ENCODE results near the gene MAN1B1.
"Not testable (repeated sequence)": the region's sequence is repeated elsewhere in the genome, so short reads cannot be mapped to it uniquely, and the experiment has no call there.

The MAN1B1 gene

DNA sequence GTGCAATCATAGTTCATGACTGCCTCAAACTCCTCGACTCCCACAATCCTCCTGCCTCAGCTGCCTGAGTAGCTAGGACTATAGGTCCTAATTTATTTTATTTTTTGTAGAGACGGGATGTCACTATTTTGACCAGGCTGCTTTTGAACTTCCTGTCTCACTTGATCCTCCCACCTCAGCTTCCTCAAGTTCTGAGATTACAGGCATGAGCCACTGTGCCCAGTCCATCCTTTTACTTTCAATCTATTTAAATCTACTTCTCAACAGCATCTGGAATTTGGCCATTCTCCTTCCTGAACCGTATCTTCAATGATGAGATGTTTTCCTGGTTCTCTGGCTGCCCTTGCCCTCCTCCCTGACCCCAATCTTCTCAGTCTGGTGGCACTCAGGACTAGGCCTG, 40.0 kb downstream of the MAN1B1 start:
- DNase-seq, result no peak

DNA sequence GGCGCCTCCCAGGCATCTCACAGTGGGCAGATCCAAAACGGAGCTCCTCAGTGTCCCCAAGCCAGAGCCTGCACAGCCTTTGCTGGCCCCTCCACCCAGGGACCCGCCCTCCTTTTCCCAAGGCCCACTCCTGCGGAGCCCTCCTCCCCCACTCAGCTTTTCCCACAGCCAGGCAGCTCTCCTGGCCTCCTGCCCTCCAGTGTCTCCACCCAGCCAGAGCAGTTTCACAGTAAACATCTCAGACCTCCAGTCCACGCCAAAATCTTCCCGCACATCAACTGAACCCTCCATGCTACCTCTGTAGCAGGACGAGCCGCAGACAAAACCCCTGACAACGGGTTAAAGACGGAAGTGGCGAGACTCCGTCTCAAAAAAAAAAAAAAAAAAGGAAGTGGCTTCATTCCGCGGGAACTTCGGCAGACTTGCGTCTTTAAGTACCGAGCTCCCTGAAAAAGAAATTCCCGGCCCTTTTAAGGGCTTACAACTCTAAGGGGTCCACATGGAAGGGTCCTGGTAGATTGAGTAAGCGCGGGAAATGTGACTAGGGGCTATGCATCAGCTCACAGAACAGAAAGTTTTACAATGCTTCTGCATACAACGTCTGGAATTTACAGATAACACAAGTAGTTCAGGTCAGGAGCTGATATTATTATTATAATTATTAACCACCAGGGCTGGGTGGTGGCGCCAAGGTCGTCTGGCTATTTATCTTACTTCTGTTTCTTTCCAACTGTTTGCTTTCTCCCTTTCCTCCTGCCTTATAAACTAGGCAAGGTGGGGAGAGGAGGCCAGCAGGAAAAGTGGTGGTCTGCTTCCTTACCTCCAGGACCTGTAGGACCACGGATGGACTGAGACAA, 40.7 kb downstream of the MAN1B1 start:
- peak in 2 of 51 donors; percentile 17 to 38 for DNase-seq

DNA sequence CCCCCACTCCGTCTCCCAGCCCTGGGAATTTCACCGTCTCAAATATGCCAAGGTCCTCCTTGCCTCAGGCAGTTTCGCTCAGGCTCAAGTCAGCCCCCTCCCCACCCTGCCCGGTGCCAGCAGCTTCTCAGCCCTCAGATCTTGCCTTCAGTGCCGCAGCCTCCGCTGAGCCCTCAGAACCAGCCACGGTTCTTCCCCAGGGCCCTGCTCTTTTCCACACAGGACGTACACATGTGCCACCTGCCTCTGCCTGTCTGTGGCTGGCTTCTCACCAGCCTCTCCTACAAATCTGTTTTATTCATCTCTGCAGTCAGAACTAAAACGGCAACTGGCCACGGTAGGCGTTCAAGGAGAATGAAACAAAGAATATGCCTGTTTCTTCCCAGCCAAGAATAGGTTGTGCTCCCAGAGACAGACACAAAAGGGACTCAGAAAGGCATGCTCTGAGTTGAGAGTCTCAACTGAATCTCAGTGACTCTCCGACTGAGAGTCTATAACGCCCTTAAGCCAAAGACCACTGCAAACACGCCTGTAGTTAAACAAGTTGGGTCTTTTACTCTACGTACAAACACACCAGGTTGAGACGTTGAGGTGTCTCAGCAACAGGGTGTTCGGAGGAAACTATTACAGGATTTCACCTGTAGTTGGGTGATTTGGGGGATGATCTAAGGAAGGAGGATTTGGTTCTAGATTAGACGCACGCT, 41.5 kb downstream of the MAN1B1 start:
- no peak for DNase-seq

DNA sequence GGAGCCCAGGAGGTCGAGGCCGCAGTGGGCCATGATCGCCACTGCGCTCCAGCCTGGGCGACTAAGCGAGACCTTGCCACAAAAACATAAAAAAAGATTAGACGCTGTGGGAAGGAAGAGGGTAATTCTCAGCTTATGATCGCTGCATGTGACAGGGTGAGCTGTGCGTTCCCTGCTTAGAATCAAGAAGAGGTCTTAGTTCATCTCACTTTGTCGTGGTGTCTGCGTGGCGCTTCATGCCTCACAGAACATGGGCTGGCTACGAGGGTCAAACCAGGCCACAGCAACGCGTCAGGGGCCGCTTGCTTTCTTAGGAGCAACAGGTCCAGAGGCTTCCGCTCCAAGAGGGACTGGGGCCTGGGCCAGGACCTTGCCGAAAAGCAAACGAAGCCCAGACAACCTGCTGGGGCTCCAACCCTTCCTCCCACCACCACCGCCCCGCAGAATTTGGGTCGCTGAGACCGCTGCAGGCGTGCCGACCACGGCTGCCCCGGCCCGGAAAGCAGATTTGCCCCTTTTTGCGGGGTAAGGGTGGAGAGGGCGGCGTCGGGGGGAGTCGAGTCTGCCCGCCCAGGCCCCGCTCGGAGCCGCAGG, 42.2 kb downstream of the MAN1B1 start:
- DNase-seq, result peak in 2 of 51 donors; percentile 11 to 13

DNA sequence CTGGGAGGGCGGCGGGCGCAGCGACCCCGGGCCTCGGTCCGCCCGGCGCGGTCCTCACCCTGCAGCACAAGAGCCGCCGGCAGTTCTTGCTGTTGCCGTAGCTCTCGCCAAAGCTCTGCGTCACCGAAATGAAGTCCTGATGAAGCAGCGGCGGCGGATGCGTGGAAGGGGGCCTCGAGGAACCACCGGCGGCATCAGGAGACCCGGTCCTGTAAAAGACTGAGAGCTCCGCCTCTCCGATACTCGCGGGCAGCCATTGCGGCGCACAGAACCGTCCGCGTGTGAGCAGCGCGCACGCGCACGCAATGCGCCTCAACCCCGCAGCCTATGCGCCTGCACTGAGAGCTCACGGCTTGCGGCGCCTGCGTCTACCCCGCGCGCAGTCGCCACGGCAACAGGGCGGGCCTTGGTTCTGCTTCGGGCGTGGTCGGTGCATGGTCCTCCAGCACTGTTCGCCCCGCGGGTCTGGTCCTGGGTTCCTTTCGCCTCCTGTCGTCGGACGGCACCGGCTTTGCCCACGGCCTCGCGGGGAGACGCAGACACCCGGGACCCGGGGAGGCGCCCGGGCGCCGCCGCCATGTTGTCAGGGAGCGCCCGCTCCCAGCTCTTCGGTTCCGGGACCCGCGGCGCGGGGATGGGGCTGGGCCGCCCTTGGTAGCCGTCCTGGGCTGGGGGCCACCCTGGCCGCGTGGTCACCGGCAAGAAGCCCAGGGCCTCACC, 42.8 kb downstream of the MAN1B1 start:
- DNase-seq, result peak in 50 of 51 donors; percentile 19 to 87 (median 72)

DNA sequence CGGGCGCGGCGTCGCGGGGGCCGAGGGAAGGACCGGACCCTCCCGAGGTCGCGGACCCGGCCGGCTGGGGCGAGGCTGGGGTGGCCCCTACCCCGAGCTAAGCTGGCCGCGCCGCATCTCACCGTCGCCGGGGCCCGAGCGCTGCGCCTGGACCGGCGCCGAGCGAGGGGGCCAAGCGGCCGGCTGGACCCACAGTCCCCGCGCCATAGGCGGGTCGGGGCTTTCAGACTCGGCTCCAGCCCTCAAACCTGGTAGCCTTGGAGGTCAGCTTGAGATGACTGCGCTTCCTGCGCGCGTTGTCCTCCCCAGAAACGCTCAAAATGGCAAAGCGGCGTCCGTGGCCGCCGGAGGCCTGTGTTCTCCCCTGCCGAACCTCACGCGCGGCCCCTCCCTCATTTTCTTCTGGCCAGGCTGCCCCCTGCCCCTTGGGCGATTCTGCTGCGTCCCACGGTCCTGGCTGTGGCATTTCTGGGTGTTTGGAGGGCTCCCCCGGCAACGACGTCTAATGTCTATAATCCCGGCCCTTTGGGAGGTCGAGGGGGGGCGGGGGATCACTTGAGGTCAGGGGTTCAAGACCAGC, 43.5 kb downstream of the MAN1B1 start:
- DNase-seq, result no peak

DNA sequence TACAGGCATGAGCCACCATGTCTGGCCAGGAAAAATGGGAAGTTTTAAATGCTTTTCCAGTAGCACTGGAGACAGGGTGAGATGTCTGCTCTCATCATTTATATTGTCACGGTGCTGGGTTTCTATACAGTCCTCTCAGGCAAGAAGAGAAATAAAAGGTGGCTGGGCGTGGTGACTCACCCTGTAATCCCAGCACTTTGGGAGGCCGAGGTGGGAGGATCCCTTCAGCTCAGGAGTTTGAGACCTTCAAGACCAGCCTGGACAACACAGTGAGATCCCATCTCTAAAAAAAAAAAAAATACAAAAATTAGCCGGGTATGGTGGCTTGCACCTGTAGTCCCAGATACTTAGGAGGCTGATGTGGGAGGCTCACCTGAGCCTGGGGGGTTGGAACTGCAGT, 47.4 kb downstream of the MAN1B1 start:
- DNase-seq, result no peak

DNA sequence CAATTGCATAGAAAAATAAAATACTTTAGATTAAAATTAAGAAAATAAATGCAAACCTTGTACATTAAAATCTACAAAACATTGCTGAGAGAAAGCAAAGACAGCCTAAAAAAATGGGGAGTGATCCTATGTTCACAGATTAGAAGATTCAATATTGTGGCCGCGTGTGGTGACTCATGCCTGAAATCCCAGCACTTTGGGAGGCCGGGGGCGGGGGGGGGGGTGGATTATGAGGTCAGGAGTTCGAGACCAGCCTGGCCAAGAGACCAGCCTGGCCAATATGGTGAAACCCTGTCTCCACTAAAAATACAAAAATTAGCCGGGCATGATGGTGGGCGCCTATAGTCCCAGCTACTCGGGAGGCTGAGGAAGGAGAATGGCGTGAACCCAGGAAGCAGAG, 48.4 kb downstream of the MAN1B1 start:
- not testable (repeated sequence) for DNase-seq

DNA sequence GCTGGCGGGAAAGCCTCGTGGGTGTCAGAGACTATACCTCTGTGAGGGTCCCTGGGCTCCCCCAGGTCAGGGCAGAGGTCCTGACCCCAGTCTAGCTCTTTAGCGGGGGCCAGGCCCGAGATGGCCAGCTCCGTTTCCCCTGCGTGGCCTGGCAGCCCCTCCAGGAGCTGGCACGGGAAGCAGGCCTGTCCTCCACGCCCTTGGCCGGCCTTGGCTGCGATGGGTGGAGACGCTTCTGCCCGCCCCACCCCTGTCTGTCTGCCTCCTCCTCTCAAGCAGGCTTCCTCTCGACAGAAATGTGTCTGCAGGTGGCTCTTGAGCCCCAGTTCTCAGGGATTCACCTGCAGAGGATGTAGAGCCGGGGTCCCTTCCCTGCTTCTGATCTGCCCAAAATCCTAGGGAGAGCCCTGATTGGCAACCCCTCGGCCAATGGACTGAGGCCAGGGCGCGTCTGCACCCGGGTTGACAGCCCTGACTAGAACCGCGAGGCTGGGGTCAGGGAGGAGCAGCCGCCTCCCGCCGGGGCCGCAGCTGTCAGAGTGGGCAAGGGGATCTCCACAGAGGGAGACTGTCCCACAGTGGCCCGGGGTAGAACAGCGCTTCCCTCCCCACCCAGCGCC, 49.6 kb downstream of the MAN1B1 start:
- no peak for DNase-seq

DNA sequence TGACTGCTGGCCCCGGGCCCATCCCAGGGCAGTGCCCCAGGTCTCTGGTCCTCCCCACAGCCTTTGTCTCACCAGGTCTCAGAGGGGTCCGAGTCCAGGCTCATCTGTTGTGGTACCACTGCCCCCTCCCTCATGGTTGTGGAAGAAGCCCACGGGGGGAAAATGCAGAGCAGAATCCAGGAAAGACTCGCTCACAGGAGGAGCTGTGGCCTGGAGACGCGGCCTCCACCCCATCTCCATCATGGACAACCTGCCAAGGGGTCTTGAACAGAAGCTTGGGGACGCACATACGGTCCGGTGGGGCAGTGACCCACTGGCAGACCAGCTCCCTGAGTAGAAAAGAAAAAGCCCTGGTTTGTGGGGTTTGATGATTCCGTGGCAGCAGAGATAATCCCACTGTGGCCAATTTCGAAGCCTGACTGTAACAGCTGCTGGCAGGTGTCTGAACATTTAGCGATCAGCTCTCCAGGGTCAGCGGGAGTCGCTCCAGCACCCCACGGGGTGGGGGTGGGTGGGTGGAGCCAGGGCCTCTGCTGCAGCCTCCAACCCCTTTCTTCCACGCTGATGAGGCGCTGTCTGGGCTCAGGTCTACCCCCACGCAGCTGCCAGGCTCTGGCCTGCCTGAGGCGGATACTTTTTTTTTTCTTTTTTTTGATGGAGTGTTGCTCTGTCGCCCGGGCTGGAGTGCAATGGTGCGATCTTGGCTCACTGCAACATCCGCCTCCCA, 50.3 kb downstream of the MAN1B1 start:
- no peak for DNase-seq

DNA sequence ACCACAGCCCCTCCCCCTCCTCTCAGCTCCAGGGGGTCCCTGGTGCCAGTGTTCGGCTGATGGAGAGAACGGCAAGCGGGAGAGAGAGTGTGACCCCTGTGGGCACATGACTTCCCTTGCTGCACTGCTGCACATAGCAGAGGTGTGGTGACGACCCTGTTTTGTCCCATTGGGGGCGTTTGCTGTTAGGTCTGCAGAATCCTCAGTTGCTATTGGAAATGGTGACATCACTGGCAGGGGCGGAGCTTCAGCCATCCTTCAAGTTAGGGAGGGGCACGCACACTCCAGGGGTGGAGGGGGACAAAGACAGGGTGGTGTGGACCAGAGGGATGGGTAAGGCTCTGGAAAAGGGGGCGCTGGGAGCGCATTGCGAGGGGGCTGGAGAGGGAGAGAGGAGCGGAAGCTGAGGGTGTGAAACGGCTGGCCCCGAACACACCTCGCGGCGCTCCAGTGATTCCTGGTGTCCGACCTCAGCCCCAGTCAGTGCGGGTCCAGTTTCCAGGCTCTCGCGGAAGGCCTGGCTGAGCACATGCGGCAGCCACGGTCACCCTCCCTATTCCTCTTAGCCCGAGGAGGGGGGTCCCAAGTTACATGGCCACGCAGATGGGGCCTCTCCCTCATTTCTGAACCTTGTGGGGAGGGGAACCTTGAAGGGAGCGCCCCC, 51.4 kb downstream of the MAN1B1 start:
- peak in 19 of 51 donors; percentile 12 to 81 (median 51) for DNase-seq

DNA sequence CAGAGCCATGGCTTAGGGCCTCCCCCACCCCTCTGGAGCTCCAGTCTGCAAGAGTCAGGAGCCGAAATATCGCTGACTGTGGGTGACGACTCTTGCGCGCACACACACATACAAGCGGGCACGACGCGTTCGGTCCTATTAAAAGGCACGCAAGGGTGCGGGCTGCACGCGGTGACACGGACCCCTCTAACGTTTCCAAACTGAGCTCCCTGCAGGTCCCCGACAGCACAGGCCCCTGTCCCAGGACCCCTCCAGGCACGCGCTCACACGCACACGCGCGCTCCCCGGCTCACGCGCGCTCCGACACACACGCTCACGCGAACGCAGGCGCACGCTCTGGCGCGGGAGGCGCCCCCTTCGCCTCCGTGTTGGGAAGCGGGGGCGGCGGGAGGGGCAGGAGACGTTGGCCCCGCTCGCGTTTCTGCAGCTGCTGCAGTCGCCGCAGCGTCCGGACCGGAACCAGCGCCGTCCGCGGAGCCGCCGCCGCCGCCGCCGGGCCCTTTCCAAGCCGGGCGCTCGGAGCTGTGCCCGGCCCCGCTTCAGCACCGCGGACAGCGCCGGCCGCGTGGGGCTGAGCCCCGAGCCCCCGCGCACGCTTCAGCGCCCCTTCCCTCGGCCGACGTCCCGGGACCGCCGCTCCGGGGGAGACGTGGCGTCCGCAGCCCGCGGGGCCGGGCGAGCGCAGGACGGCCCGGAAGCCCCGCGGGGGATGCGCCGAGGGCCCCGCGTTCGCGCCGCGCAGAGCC, 52.1 kb downstream of the MAN1B1 start, which contains the start of gene GRIN1:
Gene GRIN1 (plus strand): TSS at position 433 of the 746 bp plus-strand sequence. CDS start 333 bp downstream, outside the sequence.
- peak in 11 of 51 donors; percentile 26 to 67 (median 43) for DNase-seq

DNA sequence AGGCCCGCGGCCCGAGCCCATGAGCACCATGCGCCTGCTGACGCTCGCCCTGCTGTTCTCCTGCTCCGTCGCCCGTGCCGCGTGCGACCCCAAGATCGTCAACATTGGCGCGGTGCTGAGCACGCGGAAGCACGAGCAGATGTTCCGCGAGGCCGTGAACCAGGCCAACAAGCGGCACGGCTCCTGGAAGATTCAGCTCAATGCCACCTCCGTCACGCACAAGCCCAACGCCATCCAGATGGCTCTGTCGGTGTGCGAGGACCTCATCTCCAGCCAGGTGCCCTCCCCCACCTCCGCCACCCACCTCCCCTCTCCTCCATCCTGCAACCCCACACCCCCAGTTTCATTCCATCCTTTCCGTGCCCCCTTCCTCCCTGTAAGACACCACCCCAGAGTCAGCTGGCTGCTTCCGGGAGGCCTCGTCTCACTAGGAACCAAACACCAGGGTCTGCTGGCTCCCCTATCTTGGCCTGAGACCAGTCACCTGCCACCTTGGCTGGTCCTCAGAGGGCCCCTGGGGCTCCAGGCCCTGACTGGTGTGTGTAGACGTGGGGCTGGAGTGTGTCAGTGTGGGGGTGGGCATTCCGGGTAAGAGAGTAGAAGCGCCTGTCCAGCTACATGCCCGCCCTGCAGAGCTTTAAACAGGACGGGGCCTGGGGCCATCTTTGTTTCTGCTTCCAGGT, 52.8 kb downstream of the MAN1B1 start:
- DNase-seq, result peak in 1 of 51 donors; percentile 44

DNA sequence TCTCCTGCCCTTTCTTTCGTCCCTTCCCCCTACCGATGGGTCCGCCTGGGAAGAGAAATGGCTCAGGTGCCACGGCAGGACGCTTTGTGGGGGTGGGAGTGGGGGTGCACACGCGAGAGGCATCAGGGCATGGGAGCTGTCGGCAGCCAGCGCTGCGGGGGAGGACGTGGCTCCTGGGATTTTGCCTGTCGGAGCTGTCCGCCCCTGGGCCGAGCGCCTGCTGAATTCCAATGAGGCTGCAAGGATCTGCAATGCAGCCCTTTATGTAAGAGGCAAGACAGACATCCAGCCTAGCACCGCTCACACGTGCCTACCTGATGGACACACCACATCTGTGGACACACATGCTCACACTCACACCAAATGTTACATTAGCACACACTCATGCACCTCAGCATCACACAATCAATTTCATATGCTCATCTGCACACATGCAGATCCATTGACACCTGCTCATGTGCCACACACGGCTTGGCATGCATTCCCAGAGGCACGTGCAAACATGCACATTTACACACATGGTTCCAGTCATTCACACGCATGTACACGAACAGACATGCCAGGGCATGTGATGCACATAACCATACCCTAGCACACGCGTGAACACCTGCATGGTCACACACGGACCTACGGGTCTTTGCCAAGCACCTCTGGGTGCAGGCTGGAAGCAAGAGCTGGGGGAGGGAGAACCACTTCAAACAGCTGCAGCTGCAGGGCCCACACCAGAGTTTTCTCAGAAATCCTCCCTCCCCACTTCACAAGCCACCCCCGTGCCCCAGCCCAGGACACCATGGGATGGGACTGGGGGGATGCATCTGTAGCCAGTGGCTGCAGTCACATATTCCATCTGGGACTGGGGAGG, 53.6 kb downstream of the MAN1B1 start:
- peak in 6 of 51 donors; percentile 17 to 47 (median 36) for DNase-seq

DNA sequence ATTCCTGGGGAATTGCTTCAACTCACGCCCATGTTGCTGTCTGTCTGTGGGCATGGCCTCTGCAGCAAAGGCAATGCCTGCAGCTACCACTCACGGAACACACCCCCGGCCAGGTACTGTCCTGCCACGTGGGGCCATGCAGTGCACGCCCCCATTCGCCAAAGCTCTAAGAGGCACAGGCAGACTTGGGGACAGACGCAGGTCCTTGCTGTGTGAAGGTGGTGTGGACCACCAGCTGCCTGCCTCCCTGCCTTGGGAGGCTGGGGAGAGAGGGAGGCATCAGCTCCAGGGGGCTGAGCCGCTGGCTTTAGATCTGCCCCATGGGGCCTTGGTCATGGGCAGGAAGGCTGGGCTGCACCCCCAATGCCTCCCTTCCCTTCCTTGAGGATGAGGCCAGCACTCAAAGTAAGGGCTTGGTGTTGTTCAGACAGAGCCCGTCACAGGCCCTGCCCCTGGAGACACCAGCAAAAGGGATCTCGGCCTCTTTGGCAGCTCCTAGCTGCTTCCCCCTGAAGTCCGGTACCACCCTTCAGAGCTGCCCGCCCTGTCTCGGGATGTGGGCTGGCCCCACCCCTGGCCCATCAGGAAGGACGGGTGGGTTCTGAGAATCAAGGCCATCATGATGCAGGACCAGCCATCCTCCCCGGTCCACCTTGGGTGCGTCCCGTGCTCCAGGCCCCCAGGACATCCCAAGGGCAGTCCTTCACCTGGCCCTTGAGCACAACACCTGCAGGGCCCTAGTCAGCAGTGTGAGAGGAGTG, 54.4 kb downstream of the MAN1B1 start:
- no peak for DNase-seq
